Measurements from ENCODE around the gene TAS1R3.

Gene TAS1R3

GRCh38 chr1:1351511-1352427 lies 20.7 kb downstream of the TAS1R3 start:
- no peak for DNase-seq (ENCODE audit: low spot score)
- CTCF ChIA-PET: interaction anchor here (0.6 to 1.4 kb wide), 3 partner anchors 21 to 153 kb away, joined by 3 to 10 read pairs (median 3); no protein-coding TSS in a partner anchor
- peak overlapping the region; percentile 64 for H3K27ac ChIP-seq
- POLR2A ChIA-PET (ENCODE audit: low non-redundant PET): interaction anchor here (0.6 kb wide), 1 partner anchor 18 kb away, joined by 7 read pairs; no protein-coding TSS in a partner anchor
- no peak for TF ChIP-seq CTCF (conservative IDR thresholded peaks at IDR 0.05; ENCODE audit: low read depth)

DNA sequence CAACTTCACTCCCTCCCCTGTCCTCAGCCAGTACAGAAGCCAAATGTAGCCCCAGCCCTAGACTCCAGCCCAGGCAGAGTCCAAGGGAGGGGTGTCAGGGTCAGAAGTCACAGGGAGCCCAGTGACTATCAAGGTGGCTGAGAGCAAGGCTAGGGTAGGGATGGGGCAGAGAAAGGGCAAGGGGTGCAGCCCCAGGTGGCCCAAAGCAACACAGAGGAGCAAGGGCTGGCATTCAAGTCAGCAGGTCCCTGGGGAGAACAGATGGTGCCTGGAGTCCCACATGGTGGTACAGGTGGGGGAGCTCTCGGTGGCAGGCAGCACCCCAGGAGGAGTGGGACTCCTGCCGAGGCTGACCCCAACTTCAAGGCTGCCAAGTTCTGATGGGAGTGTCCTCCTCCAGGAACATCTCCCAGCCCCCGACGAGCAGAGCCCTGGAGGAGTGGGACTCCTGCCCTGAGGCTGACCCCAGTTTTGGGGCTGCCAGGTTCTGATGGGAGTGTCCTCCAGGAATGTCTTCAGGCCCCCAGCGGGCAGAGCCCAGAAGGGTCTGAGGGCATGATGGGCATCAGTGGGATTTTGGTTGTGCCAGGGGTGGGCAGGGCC lies 21.8 kb downstream of the TAS1R3 start:
- peak overlapping the region; percentile 64 for H3K27ac ChIP-seq
- ChIA-PET POLR2A (ENCODE audit: low non-redundant PET) (no interaction called here), CTCF (no interaction called here)
- TF ChIP-seq CTCF (conservative IDR thresholded peaks at IDR 0.05; ENCODE audit: low read depth): no peak
- DNase-seq (ENCODE audit: low spot score): no peak

GRCh38 chr1:1353389-1354151 lies 22.5 kb downstream of the TAS1R3 start:
- peak overlapping the region; percentile 64 for H3K27ac ChIP-seq
- no peak for DNase-seq (ENCODE audit: low spot score)
- ChIA-PET CTCF (interaction anchor here (1.4 kb wide), 1 partner anchor 19 kb away, joined by 5 read pairs; no protein-coding TSS in a partner anchor), POLR2A (ENCODE audit: low non-redundant PET) (interaction anchor here (0.7 kb wide), 1 partner anchor 274 kb away, joined by 3 read pairs; no protein-coding TSS in a partner anchor)
- TF ChIP-seq CTCF (conservative IDR thresholded peaks at IDR 0.05; ENCODE audit: low read depth): no peak

- H3K27ac ChIP-seq: peak overlapping the region; percentile 64; the same call in 1 of the 2 replicates
- DNase-seq (ENCODE audit: low spot score): no peak
- CTCF ChIA-PET: interaction anchor here (1.0 to 1.4 kb wide), 2 partner anchors 17 to 18 kb away, joined by 4 to 5 read pairs; no protein-coding TSS in a partner anchor
- POLR2A ChIA-PET (ENCODE audit: low non-redundant PET): interaction anchor here (0.7 kb wide), 1 partner anchor 275 kb away, joined by 3 read pairs; no protein-coding TSS in a partner anchor
- no peak for TF ChIP-seq CTCF (conservative IDR thresholded peaks at IDR 0.05; ENCODE audit: low read depth)
Observed at GRCh38 chr1:1354271-1355247, 23.5 kb downstream of the TAS1R3 start.

- no peak overlapping the region for H3K27ac ChIP-seq
- TF ChIP-seq CTCF (conservative IDR thresholded peaks at IDR 0.05; ENCODE audit: low read depth): no peak
- no peak for DNase-seq (ENCODE audit: low spot score)
- POLR2A ChIA-PET (ENCODE audit: low non-redundant PET): no interaction called here
- CTCF ChIA-PET: interaction anchor here (1.0 kb wide), 1 partner anchor 16 kb away, joined by 4 read pairs; no protein-coding TSS in a partner anchor
Observed at GRCh38 chr1:1355416-1355815, 24.3 kb downstream of the TAS1R3 start.
